ENCODE data around the gene MRPL53. TPM values are rescaled to one million over a fixed set of nuclear protein-coding genes. Genes with fewer than 3 reads are reported as not detected.

Gene MRPL53
- total RNA-seq, 1 donor from 2014 or later: 61.5 TPM

DNA sequence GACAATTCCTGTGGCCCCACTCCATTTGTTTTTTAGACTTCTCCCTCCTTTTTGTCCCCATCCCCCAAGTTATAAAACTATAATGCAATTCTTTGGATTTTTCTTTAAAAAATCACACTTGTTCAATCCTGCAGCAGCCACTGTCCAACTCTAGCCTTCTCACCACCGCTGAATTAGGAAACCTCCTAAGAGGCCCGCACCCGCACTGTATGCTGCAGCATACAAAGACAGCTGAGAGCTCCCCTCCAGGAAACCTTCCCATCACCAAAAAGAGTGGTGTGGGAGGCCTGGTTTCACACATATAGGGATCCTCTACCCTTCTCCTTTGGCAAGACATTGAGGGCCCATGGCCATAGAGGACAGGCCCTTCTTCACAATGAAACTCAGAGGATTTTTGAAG is 32.1 kb upstream of the MRPL53 start:
- Mint-ChIP-seq H3K4me3 (ENCODE audit: unreplicated experiment) (peak overlapping the region; percentile 71), H3K27me3 (ENCODE audit: unreplicated experiment) (peaks cover 24% of the 10 kb centered on the region), H3K36me3 (ENCODE audit: unreplicated experiment) (peaks cover 16% of the 10 kb centered on the region), H3K27ac (ENCODE audit: unreplicated experiment) (peak overlapping the region; percentile 83), H3K4me1 (ENCODE audit: unreplicated experiment) (peaks cover 68% of the 10 kb centered on the region), H3K9me3 (ENCODE audit: unreplicated experiment) (no peaks in the 10 kb centered on the region)
- TF ChIP-seq, protein P1, sequence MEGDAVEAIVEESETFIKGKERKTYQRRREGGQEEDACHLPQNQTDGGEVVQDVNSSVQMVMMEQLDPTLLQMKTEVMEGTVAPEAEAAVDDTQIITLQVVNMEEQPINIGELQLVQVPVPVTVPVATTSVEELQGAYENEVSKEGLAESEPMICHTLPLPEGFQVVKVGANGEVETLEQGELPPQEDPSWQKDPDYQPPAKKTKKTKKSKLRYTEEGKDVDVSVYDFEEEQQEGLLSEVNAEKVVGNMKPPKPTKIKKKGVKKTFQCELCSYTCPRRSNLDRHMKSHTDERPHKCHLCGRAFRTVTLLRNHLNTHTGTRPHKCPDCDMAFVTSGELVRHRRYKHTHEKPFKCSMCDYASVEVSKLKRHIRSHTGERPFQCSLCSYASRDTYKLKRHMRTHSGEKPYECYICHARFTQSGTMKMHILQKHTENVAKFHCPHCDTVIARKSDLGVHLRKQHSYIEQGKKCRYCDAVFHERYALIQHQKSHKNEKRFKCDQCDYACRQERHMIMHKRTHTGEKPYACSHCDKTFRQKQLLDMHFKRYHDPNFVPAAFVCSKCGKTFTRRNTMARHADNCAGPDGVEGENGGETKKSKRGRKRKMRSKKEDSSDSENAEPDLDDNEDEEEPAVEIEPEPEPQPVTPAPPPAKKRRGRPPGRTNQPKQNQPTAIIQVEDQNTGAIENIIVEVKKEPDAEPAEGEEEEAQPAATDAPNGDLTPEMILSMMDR (IDR thresholded peaks at IDR 0.05): no peak
- DNase-seq (ENCODE audit: extremely low spot score, unreplicated experiment): no peak

DNA sequence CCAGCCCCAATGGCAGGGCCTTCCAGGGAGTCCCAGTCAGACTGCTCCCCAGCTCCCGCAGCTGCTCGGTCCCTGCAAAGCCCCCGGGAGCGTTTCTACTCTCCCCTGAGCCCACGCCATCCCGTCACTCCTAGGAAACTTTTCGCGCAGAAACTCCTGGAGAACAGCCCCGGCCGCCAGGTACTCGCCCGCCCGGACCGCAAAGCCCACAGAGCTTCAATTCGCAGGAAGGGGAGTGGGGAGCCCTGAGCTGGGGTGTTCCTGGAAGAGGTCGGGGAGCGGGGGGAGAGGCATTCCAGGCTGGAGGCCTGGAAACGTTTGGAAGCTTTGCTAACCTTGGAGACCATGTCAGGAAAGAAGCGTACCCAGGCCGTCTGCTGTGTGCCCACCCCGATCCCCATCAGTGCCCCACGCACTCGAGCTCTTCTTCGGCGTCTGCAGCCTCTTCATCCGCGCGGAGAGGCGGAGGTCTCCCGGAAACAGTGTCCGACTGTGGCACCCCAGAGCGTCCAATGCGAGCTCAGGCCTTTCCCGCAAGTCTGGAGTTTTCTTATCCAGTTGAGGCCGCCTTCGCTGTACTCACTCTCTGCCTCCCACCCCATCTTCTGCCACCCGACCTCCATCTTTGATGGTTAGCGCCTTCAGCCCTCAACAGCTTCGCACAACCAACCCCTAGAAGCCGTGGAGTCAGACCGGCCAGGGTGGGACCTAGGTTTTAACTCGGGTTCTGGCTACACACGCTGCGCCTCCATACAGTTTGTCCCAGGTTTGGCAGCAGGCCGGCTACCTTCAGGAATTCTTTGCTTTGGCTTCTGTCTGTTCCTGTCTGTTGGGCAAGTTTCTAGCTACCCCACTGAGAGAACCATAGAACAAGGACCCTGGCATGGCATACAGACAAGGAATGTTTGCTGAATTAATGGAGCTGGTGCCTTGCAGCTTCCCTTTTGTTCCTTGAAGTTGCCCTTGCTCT is 31.3 kb upstream of the MRPL53 start:
- Mint-ChIP-seq H3K4me1 (ENCODE audit: unreplicated experiment) (peaks cover 73% of the 10 kb centered on the region), H3K4me3 (ENCODE audit: unreplicated experiment) (peak overlapping the region; percentile 71), H3K36me3 (ENCODE audit: unreplicated experiment) (peaks cover 16% of the 10 kb centered on the region), H3K27me3 (ENCODE audit: unreplicated experiment) (peaks cover 27% of the 10 kb centered on the region), H3K9me3 (ENCODE audit: unreplicated experiment) (no peaks in the 10 kb centered on the region), H3K27ac (ENCODE audit: unreplicated experiment) (peak overlapping the region; percentile 83)
- DNase-seq (ENCODE audit: extremely low spot score, unreplicated experiment): no peak
- TF ChIP-seq, protein P1 (IDR thresholded peaks at IDR 0.05): no peak

DNA sequence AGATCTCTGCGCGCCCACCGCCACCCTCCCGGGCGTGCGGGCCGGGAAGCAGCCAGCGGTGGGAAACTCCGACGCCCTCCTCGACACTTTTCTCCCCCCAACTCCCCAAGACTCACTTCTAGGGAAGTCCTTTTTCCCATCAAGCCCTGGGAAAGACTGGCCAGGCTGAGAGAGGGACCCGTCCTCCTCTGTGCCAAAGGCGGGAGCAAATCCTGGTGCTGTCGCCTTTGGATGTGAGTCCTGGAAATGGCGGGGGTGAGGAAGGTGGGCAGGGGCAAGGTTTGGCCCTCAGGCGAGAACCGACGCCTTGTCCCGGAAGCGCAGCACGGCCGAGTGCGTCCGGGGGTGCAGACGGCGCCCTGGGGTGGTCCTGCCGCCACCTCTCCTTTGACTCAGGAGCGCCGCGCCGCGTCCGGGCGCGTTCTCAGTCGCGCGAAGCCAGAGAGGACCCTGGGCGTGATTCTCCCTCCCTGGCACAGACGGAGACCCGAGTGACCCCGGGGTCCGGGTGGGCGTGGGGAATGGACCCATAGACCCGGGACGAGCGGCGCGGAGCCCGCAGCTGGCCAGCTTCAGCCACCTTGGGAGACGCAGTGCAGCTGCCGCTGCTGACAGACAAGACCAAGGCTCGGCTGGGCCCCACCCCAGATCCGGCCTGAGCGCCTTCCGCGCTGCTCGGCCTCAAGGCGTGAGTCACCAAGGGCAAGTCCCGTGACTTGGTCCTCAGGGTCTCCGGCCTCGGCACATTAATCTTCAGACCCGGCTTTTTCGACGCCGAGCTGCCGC is 30.4 kb upstream of the MRPL53 start:
- H3K27me3 Mint-ChIP-seq (ENCODE audit: unreplicated experiment): peaks cover 29% of the 10 kb centered on the region
- H3K27ac Mint-ChIP-seq (ENCODE audit: unreplicated experiment): peak overlapping the region; percentile 83

DNA sequence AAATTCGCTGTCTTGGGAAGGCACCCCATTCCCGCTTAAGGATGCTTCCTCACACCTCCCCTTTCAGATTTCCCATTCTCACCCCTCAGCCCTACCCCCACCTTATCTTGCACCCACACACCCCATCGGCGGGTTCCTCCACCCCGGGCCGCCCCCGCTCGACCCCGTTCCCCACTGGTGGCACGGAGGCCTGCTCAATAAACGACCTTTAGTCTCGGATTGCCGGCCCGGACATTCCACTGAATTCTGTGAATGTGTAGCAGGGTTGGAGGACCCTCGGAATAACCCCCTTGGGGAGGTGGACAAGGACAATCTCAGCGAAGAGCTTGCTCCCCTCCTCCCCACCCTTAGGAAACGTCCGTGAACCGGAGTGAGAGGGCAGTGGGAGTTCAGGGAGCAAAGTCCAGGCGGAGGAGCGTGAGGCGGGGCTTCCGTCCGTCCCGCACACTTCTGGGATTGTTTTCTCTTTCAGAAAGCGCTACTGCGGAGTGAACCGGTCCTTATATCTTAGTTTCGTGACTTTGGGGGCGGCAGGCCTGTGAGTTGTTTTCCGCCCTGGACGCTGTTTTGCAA is 29.8 kb upstream of the MRPL53 start:
- Mint-ChIP-seq H3K9me3 (ENCODE audit: unreplicated experiment) (no peaks in the 10 kb centered on the region), H3K4me1 (ENCODE audit: unreplicated experiment) (peaks cover 76% of the 10 kb centered on the region), H3K27ac (ENCODE audit: unreplicated experiment) (no peak overlapping the region), H3K27me3 (ENCODE audit: unreplicated experiment) (peaks cover 36% of the 10 kb centered on the region), H3K36me3 (ENCODE audit: unreplicated experiment) (peaks cover 19% of the 10 kb centered on the region), H3K4me3 (ENCODE audit: unreplicated experiment) (peak overlapping the region; percentile 71)
- TF ChIP-seq, protein P1 (IDR thresholded peaks at IDR 0.05): no peak
- DNase-seq (ENCODE audit: extremely low spot score, unreplicated experiment): no peak

More for the DNA sequence above, 30.4 kb upstream of the MRPL53 start:
- Mint-ChIP-seq H3K4me1 (ENCODE audit: unreplicated experiment) (peaks cover 73% of the 10 kb centered on the region), H3K36me3 (ENCODE audit: unreplicated experiment) (peaks cover 16% of the 10 kb centered on the region), H3K9me3 (ENCODE audit: unreplicated experiment) (no peaks in the 10 kb centered on the region), H3K4me3 (ENCODE audit: unreplicated experiment) (peak overlapping the region; percentile 71)
- TF ChIP-seq, protein P1 (IDR thresholded peaks at IDR 0.05): peak; percentile 40
- peak; percentile 92 for DNase-seq (ENCODE audit: extremely low spot score, unreplicated experiment)

Measured in osteocyte (in vitro differentiated cells).